SK-N-SH (cell line): ENCODE data around the gene EFNA3. TPM values are rescaled to one million over a fixed set of nuclear protein-coding genes. Genes with fewer than 3 reads are reported as not detected.

Experiments used
- CTCF ChIA-PET: fragments of 300-600, 350-600 bp; formaldehyde crosslinking; extraction: SDS; loops from one replicate; lab custom pipeline; 2021; lab: Yijun Ruan, JAX
- POLR2A ChIA-PET: fragments of 350-600 bp; sonication (Branson Sonifier 250); formaldehyde crosslinking; extraction: SDS; loops from one replicate; lab custom pipeline; 2020; ENCODE audit warnings: antibody characterized with exemption, inconsistent platforms; lab: Yijun Ruan, JAX
- DNase-seq: peaks from one replicate; pipeline ENCODE4 v3.0.0; 2012
- H2AFZ ChIP-seq: fragments of 200-600 bp; sonication (generic); 2 replicates; pipeline ENCODE4 v1.8.1; 2016; ENCODE audit warnings: antibody characterized with exemption, mild to moderate bottlenecking, low read depth
- H3F3A ChIP-seq: fragments of 200-600 bp; sonication (generic); replicated peaks from 2 replicates; pipeline ENCODE3; 2016; ENCODE audit warnings: antibody characterized with exemption, mild to moderate bottlenecking; ENCODE audit not compliant: insufficient read depth
- H3K27ac ChIP-seq, 2 experiments: fragments of 200-500 bp in 1 of 2; fragments of 200-600 bp in 1 of 2; sonication (Bioruptor generic) in 1 of 2; sonication (generic), shearing (Covaris generic) in 1 of 2; 2 replicates each; pipeline versions ENCODE4 v1.5.1 to v1.6.1; 2014 to 2016; ENCODE audit warnings: low read depth in 2 of 2, inconsistent platforms in 1 of 2, low read length in 1 of 2, mild to moderate bottlenecking in 1 of 2, mixed read lengths in 1 of 2
- H3K27me3 ChIP-seq: fragments of 200-600 bp; sonication (generic), shearing (Covaris generic); 2 replicates; pipeline ENCODE4 v1.6.1; 2016; ENCODE audit warnings: mixed run types; ENCODE audit not compliant: insufficient read depth
- H3K36me3 ChIP-seq, 2 experiments: fragments of 200-500 bp in 1 of 2; fragments of 200-600 bp in 1 of 2; sonication (Bioruptor generic) in 1 of 2; sonication (generic) in 1 of 2; replicated peaks in 1 of 2; 2 replicates each; pipeline versions ENCODE3 to v1.5.1; 2014 to 2016; ENCODE audit warnings: low read length in 1 of 2, mild to moderate bottlenecking in 1 of 2; ENCODE audit not compliant: insufficient read depth in 2 of 2, control insufficient read depth in 1 of 2
- H3K4me1 ChIP-seq, 2 experiments: fragments of 200-500 bp in 1 of 2; fragments of 200-600 bp in 1 of 2; sonication (Bioruptor generic) in 1 of 2; sonication (generic), shearing (Covaris generic) in 1 of 2; 2 replicates each; pipeline versions ENCODE4 v1.5.1 to v1.6.1; 2014 to 2016; ENCODE audit warnings: low read depth in 1 of 2, low read length in 1 of 2, mixed run types in 1 of 2; ENCODE audit not compliant: insufficient read depth in 2 of 2, control insufficient read depth in 1 of 2
- H3K4me2 ChIP-seq: fragments of 200-600 bp; sonication (generic), shearing (Covaris generic); 2 replicates; pipeline ENCODE4 v1.6.1; 2017; ENCODE audit warnings: mixed run types
- H3K4me3 ChIP-seq, 2 experiments: fragments of 200-500 bp in 1 of 2; fragments of 200-600 bp in 1 of 2; sonication (Bioruptor generic) in 1 of 2; sonication (generic), shearing (Covaris generic) in 1 of 2; 2 replicates each; pipeline versions ENCODE4 v1.5.1 to v1.8.1; 2014 to 2016; ENCODE audit warnings: low read depth in 2 of 2, inconsistent platforms in 1 of 2, low read length in 1 of 2, mild to moderate bottlenecking in 1 of 2, mixed read lengths in 1 of 2, moderate library complexity in 1 of 2
- H3K79me2 ChIP-seq: fragments of 200-600 bp; sonication (generic); 2 replicates; pipeline ENCODE4 v1.8.1; 2017; ENCODE audit warnings: mild to moderate bottlenecking; ENCODE audit not compliant: insufficient read depth
- H3K9ac ChIP-seq: fragments of 200-600 bp; sonication (generic); 2 replicates; pipeline ENCODE4 v1.6.1; 2017; ENCODE audit warnings: mixed run types
- H3K9me2 ChIP-seq: fragments of 200-600 bp; sonication (generic); 2 replicates; pipeline ENCODE4 v1.6.1; 2017; ENCODE audit warnings: mixed run types
- H3K9me3 ChIP-seq: fragments of 200-600 bp; sonication (generic); 2 replicates; pipeline ENCODE4 v1.6.1; 2017; ENCODE audit warnings: mixed run types, mild to moderate bottlenecking, moderate library complexity
- H4K20me1 ChIP-seq: fragments of 200-600 bp; sonication (generic); 2 replicates; pipeline ENCODE4 v1.6.1; 2017; ENCODE audit warnings: mild to moderate bottlenecking, mixed run types; ENCODE audit not compliant: insufficient read depth
- CTCF ChIP-seq: fragments of 200-600 bp; sonication (generic); IDR thresholded peaks from 2 replicates; pipeline ENCODE4 v1.6.1; 2017; ENCODE audit warnings: antibody characterized with exemption, mild to moderate bottlenecking, moderate library complexity
- EZH2phosphoT487 ChIP-seq: fragments of 200-600 bp; sonication (generic); IDR thresholded peaks from 2 replicates; pipeline ENCODE4 v1.6.1; 2017; ENCODE audit warnings: low read depth, mixed run types, mild to moderate bottlenecking, antibody characterized with exemption, moderate library complexity, borderline replicate concordance
- FOSL2 ChIP-seq: IDR thresholded peaks from 2 replicates; pipeline ENCODE4 v1.4.0; 2012; ENCODE audit warnings: low read depth, mild to moderate bottlenecking, moderate library complexity, borderline replicate concordance
- FOXJ3 ChIP-seq: sonication (generic); formaldehyde crosslinking; IDR thresholded peaks from 2 replicates; pipeline ENCODE4 v1.5.1; 2020; ENCODE audit warnings: mild to moderate bottlenecking, missing genetic modification reagents
- FOXM1 ChIP-seq: IDR thresholded peaks from 2 replicates; pipeline ENCODE4 v1.4.0; 2012; ENCODE audit warnings: low read depth, mild to moderate bottlenecking
- GATA2 ChIP-seq: sonication (generic); formaldehyde crosslinking; IDR thresholded peaks from 2 replicates; pipeline ENCODE4 v1.5.0; 2020; ENCODE audit warnings: mild to moderate bottlenecking, missing genetic modification reagents
- MXI1 ChIP-seq: IDR thresholded peaks from 2 replicates; pipeline ENCODE4 v1.6.1; 2012; ENCODE audit warnings: mild to moderate bottlenecking, low read depth, low read length, improper control_type of control experiment
- NFIC ChIP-seq: IDR thresholded peaks from 2 replicates; pipeline ENCODE4 v1.4.0; 2012; ENCODE audit warnings: borderline replicate concordance
- POLR2AphosphoS5 ChIP-seq: IDR thresholded peaks from 2 replicates; pipeline ENCODE4 v1.6.1; 2012; ENCODE audit warnings: low read depth, low read length
- RCOR1 ChIP-seq: fragments of 150-350 bp; IDR thresholded peaks from 2 replicates; pipeline ENCODE4 v1.6.1; 2017; ENCODE audit warnings: antibody characterized with exemption, low read length
- REST ChIP-seq: IDR thresholded peaks from 2 replicates; pipeline ENCODE4 v1.6.1; 2012; ENCODE audit warnings: mild to moderate bottlenecking, low read depth, low read length, moderate library complexity
- SMC3 ChIP-seq: IDR thresholded peaks from 2 replicates; pipeline ENCODE4 v1.6.1; 2012; ENCODE audit warnings: low read depth, low read length, improper control_type of control experiment
- TCF12 ChIP-seq: IDR thresholded peaks from 2 replicates; pipeline ENCODE4 v1.4.0; 2012
- ZBTB33 ChIP-seq: IDR thresholded peaks from 2 replicates; pipeline ENCODE4 v1.4.0; 2012; ENCODE audit warnings: low read depth, borderline replicate concordance
- WGBS: methylation state at CpG from one replicate; pipeline ENCODE4 v1.1.6; 2017; ENCODE audit warnings: low lambda C conversion rate; 5-methylcytosine and 5-hydroxymethylcytosine counted together
- polyA plus RNA-seq, 3 experiments: library from polyadenylated mRNA; depleted of rRNA; stranded (reverse); fragments of >200 nt; gene quantifications; 2 replicates each; pipeline ENCODE4 v1.2.3, GENCODE V29; 2012
- TF ChIP-seq, protein P1 (sequence below): fragments of 150-350 bp; IDR thresholded peaks from 2 replicates; pipeline ENCODE4 v1.6.1; 2017; ENCODE audit warnings: antibody characterized with exemption, low read length, low read depth, borderline replicate concordance
- TF ChIP-seq, protein P2 (sequence below): fragments of 150-350 bp; IDR thresholded peaks from 2 replicates; pipeline ENCODE4 v1.6.1; 2016; ENCODE audit warnings: mild to moderate bottlenecking, low read depth, low read length
- TF ChIP-seq, protein P3 (sequence below): IDR thresholded peaks from 2 replicates; pipeline ENCODE4 v1.4.0; 2012; ENCODE audit warnings: low read depth
- TF ChIP-seq, protein P4 (sequence below): IDR thresholded peaks from 2 replicates; pipeline ENCODE4 v1.4.0; 2012; ENCODE audit warnings: low read depth, borderline replicate concordance

Gene EFNA3
- polyA plus RNA-seq, 1 of the 3 experiments (the other 2 are of a cell fraction), result 6.0 TPM

DNA sequence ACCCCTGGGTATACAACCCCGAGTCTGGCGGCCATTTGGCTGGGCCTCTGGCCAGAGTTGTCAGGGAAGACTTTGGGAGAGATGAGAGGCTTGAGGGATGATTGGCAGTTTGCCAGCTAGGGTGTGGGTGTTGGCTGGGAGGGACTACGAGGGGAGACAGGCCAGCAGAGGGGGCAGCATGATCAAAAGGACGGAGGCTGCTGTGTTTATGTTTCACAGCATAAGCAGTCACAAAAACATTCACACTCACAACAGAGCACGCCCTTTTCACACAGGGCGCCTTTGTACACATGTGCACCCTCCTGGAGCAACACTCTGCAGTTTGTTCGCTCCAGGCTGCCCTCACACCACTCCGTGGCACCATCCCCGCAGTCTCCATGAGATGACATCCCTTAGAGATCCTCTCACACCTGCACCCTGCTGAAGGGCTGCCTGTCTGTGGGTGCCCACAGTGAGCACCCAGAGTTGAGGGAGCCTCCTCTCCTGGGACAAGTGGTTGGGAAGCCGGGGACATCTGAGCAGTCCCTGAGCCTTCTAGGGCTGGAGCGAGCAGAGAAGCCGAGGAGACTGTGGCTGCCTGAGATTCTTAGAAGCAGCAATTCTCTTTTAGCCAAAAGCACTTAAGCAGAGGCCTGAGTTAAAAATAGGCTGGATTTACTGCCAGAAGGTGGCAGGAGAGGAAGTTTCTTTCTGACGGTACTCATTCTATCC lies 15.4 kb downstream of the EFNA3 start (continued):
- TF ChIP-seq REST, result no peak
- TF ChIP-seq SMC3, result peak; percentile 68
- TF ChIP-seq FOSL2, result no peak
- TF ChIP-seq, all 33 proteins: peak for 5

- POLR2A ChIA-PET, result no interaction called here
- Histone ChIP-seq H3K9me3 (no peaks in the 10 kb centered on the region), H3K4me1 (peaks cover 0 to 24% of the 10 kb centered on the region in 2 experiments; a peak in 1 of 4 replicates), H3K79me2 (no peaks in the 10 kb centered on the region), H3K4me2 (no peak overlapping the region), H3K36me3 (no peaks in the 10 kb centered on the region), H3K27me3 (no peaks in the 10 kb centered on the region), H3K4me3 (no peak overlapping the region), H3K27ac (no peak overlapping the region), H3K9ac (no peak overlapping the region), H3K9me2 (no peaks in the 10 kb centered on the region), H4K20me1 (no peaks in the 10 kb centered on the region), H3F3A (peaks cover 18% of the 10 kb centered on the region), H2AFZ (0 out of 2 replicates have a peak overlapping the region, but pooled peaks have one; percentile 31)
- DNase-seq, result no peak
- WGBS, result 74% methylated on average over 2 of the region's 2 CpGs
- CTCF ChIA-PET, result interaction anchor here (0.6 to 13.1 kb wide), 9 partner anchors 9 to 448 kb away, joined by 3 to 496 read pairs (median 3); partner anchors contain the start of genes KRTCAP2 and TRIM46
- TF ChIP-seq, protein P1, sequence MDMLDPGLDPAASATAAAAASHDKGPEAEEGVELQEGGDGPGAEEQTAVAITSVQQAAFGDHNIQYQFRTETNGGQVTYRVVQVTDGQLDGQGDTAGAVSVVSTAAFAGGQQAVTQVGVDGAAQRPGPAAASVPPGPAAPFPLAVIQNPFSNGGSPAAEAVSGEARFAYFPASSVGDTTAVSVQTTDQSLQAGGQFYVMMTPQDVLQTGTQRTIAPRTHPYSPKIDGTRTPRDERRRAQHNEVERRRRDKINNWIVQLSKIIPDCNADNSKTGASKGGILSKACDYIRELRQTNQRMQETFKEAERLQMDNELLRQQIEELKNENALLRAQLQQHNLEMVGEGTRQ, result no peak
- TF ChIP-seq, protein P2, sequence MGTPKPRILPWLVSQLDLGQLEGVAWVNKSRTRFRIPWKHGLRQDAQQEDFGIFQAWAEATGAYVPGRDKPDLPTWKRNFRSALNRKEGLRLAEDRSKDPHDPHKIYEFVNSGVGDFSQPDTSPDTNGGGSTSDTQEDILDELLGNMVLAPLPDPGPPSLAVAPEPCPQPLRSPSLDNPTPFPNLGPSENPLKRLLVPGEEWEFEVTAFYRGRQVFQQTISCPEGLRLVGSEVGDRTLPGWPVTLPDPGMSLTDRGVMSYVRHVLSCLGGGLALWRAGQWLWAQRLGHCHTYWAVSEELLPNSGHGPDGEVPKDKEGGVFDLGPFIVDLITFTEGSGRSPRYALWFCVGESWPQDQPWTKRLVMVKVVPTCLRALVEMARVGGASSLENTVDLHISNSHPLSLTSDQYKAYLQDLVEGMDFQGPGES, result no peak
- TF ChIP-seq FOXM1 (no peak), ZBTB33 (no peak), EZH2phosphoT487 (no peak), FOXJ3 (no peak), MXI1 (no peak), NFIC (no peak), CTCF (no peak; the same call in 1 of the 2 replicates), SMC3 (no peak), RCOR1 (no peak), TCF12 (no peak), GATA2 (CRISPR knock-in tag) (no peak), POLR2AphosphoS5 (no peak)
- TF ChIP-seq, protein P3, sequence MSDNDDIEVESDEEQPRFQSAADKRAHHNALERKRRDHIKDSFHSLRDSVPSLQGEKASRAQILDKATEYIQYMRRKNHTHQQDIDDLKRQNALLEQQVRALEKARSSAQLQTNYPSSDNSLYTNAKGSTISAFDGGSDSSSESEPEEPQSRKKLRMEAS, result no peak
- TF ChIP-seq, protein P4, sequence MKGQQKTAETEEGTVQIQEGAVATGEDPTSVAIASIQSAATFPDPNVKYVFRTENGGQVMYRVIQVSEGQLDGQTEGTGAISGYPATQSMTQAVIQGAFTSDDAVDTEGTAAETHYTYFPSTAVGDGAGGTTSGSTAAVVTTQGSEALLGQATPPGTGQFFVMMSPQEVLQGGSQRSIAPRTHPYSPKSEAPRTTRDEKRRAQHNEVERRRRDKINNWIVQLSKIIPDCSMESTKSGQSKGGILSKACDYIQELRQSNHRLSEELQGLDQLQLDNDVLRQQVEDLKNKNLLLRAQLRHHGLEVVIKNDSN, result no peak
Measured at GRCh38 chr1:155094622-155094948, 15.9 kb downstream of the EFNA3 start.
